NCI-H1092 (cell line): ENCODE measurements around the gene C2orf78.
"Not testable (repeated sequence)": the region's sequence is repeated elsewhere in the genome, so short reads cannot be mapped to it uniquely, and the experiment has no call there.

Experiments used
- DNase-seq: peaks from one replicate; lab custom pipeline; 2025; lab: John Stamatoyannopoulos, UW

Gene C2orf78, protein sequence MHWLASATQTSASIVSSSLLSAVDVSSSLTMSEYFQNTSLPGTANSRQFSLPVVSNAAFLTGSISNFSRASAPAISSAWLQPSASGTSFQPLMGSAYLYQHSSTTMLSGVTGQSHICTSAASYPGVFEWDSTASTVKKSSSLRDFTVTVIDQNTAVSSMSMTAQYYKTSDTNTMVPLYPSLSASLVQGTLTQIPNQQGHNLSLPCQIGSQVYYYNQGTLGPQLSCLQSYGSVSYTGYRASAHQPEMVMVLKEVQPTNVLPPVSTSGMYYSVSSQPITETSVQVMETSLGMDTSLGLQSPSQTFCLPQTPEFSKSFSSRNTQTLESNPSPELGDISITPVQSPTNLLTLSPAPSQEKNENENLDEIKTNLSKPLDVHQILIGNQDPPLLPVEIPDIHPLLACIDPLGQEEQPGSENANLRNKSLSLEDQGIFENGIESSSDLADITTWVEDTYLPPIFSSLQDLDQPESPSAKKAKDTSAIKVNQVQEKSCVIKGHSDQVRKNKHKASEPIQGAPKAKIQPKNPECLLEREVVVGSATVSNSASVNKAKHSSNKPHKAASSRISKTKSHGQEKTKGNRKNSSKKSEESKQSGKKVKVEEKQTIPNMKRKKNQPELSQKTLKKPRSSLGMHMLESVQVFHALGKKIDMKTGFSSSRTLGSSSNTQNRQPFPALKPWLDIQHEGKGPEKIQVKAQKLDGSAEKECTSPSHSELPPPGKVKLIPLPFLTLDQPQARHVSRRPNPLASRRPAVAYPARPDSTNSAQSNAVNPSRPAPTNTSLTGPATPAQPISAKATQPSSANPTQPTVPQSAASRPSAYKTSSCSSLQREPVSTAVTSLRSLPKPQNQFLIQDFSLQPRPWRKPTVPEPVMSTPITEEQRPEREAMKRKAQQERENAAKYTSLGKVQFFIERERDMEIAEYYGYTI

DNA sequence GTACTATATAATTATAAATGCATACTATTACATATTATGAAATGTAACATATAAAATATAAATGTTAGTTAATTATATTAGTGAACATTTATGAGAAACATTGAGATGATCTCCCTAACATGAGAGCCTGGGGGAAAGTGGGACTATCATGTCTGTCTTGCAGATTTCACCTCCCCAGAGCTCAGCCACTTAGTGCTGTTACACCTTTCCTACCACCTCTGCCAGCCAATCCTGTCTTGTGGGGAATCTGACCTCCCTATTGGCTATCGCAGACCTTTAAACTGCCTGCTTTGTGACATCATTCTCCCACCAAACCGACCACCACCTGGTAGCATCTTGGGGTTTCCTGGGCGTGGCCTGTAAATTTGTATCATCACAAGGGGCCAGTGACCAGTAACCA, at the start of gene C2orf78:
Gene C2orf78 (plus strand): TSS at position 301 of the 400 bp plus-strand sequence. CDS start 127 bp downstream, outside the sequence.
- not testable (repeated sequence) for DNase-seq

DNA sequence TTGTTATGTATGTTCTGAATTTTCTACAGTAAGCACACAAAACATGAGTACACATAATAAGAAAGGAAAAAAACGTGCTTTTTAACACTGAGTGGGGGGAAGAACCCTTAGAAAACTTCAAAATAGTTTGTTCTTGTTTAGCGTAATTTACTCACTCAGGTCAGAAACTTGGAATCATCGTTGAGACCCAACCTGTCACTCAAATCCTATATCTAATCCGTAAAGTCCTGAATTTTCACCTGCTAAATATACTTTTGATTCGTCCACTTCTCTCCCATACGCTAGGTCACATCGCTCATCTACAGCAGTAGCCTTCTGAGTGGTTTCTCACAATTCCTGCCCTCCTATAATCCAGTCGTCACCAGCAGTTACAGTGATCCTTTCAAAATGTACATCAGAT, 47.6 kb upstream of the C2orf78 start:
- DNase-seq: no peak

DNA sequence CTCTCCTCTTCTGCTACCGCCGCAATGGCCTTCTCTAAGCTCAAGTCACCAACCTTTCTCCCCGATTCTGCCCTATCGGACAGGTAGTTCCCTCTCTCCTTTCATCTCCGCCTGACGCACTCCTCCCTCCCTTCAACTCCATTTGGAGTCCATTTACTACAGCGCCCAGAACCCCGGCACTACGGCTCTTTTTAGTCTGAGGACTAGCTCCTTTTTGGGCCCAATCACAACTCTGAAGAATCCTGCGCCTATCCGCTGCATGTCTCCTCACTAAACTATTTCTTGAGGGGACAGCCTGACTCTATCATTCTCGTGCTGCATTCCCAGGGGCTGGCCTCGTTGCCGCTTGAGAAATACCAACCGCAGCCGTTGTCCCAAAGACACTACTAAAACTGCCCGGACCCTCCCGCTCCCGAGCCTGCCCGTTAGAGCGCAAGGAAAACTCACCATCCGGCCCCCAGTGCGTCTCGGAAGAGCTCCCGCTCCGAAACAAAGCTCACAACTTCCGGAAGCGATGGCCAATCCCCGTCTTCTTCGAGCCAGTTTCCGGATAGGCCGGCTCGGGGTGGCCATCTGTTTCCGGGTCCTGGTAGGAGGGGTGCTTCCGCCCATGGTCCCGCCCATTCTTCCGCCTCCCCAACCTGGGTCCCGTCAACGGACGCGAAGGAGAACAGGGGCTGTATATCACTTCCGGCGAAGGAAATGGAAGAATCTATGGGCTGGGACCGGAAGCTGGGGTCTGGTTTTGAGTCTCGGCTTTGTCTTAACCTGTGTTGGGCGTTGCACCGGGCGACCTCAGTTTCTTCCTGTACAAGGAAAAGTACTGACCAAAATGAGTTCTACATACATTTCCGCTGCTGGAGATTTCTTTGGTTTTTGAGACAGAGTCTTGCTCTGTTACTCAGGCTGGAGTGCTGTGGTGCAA, 46.9 kb upstream of the C2orf78 start, which contains the start of gene TPRKB:
Gene TPRKB (minus strand): TSS at position 491 of the 925 bp plus-strand sequence. CDS start 2,776 bp downstream, outside the sequence.
- DNase-seq: peak; percentile 91

DNA sequence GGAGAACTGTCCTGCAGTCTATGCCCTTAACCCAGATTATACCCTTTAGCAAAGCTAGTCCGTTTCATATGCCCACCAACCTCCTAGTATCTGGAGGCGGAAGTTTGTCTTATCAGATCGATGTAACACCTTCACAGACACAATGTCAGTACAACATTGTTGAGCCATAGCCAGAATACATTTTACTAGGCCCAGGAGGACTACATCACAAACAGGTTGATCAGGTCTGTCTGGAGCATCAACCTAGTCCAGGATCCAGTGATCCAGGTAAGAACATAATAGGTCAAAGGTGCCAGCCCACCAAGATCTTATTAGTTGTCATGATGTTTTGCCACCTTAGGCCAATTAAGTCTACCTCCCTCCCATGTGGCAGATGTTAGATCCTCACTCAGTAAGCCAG, 44.9 kb upstream of the C2orf78 start:
- DNase-seq: no peak

DNA sequence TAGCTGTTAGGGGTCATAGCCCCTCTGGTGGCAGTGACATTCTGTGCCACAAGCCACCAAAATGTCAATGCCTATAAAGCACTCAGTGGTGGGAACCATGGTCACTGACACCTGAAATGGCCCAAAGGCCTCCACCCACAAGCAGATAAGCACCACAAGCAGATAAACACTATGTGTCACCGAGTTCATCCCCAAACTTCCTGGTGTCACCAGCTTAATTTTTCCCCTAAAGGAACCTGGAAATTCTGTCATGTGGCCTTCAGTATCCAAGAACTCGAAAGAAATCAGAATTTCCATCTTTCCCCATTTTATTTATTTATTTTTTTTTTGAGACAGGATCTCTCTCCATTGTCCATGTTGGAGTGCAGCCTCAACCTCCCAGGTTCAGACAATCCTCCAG, 43.2 kb upstream of the C2orf78 start:
- DNase-seq: no peak

DNA sequence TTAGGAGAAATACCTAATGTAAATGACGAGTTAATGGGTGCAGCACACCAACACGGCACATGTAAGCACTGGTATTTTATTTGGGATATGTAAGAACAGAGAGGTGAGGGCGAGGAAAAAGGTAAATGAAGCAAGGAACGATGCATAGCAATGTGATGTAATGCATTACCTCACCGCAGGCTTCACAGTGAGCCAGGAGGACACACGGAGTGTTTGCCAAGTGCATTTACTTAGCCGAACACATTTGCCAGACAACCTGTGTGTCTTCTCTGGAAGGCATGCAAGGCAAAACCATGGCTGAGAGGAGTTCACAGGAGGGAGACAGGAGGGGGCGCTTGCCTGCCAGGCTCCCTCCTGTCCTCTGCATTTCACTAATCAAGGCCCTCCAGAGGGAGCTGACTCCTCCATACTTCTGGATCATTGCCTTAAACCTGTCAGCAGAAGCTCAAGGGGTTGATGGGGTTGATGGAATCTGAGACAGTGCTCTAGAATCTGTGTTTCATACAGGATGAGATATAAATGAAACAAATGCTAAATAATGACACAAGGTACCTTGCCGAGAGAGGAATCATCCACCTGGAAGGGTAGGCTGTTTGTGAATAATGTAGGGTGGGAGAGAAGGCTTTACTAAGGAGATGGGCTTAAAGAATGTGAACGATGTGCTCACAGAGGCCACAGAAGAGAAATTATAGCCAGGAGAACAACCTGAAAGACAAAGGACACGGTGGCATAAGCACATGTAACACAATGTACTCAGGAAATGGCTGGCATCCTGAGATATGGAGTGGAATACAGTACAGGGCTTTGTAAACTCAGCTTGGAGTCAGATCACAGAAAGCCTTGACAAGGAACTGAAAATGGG, 37.7 kb upstream of the C2orf78 start:
- DNase-seq: no peak

DNA sequence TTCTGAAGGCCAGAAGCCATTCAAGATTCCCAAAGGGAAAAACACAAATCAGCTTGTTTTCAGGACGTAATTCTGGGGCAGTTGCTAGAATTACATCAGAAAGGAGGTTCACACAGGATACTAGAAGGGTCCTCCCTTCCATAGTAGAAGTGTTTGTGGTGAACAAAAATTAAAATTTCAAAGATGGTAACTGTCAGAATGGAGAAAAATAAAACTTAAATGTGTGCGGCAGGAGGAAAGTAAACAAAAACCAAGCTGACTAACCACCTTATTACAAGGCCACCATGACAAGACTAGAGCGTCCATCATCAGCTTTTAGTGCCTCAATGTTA, 37.1 kb upstream of the C2orf78 start:
- no peak for DNase-seq

DNA sequence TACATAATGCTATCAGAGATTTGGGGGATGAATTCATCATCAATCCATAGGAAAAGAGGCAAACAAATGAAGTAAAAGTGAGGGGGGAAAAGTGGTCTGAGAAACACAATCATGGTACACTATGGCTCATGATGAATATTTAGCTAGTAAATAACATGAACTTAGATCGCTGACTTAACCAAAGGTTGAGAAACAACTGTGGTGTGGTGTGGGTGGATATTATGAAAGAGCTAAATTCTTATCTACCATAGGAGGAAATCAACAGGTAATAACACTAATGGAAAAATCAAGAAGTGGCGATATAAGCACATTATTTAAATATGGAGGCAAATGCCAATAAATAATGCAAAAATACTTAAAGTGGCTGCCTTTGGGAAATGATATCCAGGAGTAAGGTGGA, 34.7 kb upstream of the C2orf78 start:
- DNase-seq: no peak

DNA sequence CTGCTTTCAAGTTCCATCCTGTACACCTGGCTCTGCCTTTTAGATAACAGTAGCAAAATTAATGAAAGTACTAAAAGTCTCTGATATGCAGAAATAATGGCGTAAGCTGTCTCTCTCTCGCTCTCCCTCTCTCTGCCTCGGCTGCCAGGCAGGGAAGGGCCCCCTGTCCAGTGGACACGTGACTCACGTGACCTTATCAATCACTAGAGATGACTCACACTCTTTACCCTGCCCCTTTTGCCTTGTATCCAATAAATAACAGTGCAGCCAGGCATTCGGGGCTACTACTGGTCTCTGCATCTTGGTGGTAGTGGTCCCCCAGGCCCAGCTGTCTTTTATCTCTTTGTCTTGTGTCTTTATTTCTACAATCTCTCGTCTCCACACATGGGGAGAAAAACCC, 29.7 kb upstream of the C2orf78 start:
- not testable (repeated sequence) for DNase-seq

DNA sequence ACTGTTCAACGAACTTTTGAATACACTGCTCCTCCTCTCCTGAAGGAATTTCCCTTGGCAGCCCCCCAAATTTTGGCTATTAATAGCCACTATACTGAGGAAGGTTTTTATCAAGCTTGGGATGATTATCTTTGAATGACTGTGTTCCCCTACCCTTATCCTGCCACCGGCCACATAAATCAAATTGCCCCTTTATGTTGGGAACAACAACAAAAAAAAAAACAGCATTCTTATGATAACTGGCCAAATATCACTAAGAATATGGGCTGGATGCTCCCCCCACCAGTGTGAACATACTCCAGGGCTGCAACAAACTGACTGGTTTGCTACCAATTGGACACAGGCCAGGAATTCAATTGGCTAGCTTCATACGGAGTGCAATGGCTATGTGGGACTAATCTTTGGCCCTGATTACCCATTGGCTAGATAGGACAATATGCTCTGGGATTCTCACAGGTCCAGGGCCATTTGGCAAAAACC, 24.7 kb upstream of the C2orf78 start:
- DNase-seq: no peak

DNA sequence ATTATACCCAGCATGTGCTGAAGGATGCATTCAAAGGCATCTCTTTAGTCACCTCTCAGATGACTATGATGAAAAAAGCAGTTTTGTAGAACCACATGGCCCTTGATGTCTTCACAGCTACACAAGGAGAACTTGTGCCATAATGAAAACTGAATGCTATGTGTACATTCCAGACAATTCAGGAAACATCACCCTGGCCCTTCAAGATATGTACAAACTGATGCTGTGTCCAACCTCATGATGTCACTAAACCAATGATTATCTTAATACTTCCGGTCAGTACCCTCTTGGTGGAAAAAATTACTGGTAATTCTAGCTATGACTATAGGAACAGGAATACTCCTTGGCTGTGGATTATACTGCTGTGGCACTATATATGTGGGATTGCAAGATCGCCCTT, 24.1 kb upstream of the C2orf78 start:
- no peak for DNase-seq

DNA sequence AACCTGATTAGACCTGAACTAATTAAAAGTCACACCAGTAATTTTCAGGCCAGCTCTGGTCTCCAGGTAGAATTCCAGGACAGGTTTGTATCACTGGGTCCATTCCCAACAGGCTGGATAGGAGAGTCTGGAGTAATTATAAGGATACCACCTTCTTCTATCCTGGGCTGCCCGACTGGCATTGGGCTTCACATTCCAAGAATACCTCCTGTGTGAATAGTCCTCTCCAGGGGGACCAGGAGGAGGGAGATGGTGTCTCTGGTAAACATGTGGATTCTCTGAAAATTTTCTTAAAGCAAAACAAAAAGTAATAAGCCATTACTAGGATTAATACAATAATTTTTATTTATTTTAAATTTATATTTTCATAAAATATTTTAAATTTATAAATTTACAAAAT, 21.4 kb upstream of the C2orf78 start:
- no peak for DNase-seq

DNA sequence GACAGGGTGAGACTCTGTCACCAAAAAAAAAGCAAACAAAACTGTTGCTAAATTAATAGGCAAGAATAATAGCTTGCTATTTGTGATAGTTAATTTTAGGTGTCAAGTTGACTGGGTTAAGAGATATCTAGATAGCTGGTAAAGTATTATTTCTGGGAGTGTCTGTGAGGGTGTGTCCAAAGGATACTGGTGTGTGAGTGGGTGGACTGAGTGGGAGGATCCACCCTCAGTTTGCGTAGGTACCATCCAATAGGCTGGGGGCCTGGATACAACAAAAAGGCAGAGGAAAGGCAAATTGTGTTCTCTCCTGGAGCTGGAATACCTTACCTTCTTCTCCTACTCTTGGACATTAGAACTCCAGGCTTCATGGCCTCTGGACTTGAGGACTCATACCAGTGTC, 19.0 kb upstream of the C2orf78 start:
- no peak for DNase-seq

DNA sequence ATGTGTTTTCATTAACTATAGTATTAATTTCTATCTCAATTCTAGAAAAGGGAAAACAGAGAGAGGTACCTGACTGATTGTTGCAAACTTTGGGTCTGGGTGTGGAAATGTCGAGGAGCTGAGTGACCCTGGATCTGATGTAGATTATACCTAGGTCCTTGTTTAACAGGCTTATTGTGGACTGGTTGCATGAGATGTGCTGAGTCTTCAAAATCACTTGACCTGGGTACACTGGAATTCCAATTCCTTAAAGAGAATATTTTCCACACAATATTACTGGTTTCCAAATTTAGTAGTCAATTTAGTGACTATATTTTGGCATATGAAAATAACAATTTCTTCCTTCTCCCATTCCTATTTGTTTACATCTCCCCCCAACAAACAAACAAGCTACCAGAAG, 17.6 kb upstream of the C2orf78 start:
- DNase-seq: no peak

DNA sequence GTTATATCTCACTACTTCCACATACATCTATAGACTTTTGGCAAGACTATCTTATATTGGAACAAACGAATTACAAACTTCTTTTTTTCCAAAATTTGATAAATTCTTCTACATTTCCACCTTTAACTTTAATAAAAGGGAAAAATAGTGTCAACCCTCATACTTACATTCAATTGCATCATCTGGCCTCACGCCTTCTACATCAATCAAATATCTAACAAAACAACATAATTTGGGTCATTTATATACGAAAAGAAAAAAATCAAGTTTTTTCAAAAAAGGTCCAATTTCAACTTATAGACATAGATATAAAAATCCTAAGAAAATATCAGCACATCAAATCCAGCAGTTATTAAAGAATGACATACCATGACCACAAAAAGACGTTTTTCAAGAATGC, 17.0 kb upstream of the C2orf78 start:
- no peak for DNase-seq

DNA sequence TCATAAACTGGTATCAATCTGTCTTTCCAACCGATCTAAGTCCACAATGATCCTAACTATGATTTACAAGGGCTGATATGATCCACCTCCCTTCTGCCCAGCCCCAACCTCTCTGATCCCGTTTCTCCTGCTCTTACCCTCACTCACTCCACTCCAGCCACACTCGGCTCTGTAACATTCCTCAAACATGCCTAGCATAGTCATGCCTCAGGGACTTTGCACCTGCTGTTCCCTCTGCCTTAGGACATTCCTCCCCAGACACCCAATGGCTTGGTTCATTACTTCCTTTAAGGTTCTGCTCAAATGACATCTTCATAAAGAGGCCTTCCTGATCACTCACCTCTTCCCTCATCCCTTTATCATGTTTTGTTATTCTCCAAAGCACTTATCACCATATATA, 13.3 kb upstream of the C2orf78 start:
- no peak for DNase-seq

DNA sequence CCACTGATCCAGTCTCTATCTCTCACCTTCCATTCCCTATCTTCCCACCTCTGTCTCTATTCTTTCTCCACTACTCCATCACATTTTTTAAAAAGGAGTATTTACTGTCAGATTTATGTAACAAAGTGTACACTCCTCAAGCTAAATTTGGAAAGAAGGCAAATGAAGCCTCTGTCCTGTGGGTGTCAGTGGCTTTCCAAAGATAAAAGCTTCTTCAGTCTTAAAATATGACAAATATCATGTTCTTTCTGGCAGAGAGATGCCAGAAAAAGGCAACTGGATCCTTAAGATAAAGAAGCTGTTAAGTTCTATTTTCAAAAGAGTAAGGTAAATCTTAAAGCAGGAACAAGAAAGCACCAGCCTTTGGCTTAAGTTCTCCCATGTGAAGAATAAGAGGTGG, 11.2 kb upstream of the C2orf78 start:
- no peak for DNase-seq

DNA sequence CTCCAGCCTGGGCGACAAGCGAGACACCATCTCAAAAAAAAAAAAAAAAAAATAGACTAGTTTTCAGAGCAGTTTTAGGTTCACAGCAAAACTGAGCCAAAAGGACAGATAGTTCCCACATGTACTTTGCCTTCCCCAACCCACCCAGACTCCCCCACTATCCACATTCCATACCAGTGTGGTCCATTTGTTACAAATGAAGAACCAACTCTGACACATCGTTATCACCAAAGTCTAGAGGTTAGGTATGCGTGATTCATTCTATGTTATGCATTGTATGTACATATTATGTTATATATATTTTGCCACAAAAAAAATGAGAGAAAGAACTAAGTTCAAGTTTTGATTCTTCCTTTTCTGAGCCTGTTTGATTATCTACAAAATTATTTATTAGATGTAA, 7.6 kb upstream of the C2orf78 start:
- no peak for DNase-seq

DNA sequence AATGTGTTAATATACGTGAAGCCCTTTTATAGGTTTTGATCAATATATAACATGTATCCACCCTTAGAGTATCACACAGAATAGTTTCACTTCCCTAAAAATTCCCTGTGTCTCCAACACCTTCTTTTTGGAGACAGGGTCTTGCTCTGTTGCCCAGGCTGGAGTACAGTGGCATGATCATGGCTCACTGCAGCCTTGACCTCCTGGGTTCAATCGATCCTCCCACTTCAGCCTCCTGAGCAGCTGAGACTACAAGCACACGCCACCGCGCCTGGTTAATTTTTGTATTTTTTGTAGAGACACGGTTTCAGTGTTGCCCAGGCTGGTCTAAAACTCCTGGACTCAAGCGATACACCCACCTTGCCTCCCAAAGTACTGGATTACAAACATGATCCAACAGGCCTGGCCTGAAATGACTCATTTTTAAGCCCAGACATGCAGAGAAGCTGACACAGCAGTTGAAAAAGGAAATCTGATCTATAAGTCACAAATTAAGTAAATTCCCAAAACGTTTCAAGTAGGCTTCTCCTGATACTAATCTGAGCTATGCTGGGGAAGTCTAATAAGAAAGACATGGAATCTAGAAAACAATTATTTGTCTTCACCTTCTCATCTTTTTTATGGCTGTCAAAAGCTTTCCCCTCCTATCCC, 7.0 kb upstream of the C2orf78 start:
- no peak for DNase-seq

DNA sequence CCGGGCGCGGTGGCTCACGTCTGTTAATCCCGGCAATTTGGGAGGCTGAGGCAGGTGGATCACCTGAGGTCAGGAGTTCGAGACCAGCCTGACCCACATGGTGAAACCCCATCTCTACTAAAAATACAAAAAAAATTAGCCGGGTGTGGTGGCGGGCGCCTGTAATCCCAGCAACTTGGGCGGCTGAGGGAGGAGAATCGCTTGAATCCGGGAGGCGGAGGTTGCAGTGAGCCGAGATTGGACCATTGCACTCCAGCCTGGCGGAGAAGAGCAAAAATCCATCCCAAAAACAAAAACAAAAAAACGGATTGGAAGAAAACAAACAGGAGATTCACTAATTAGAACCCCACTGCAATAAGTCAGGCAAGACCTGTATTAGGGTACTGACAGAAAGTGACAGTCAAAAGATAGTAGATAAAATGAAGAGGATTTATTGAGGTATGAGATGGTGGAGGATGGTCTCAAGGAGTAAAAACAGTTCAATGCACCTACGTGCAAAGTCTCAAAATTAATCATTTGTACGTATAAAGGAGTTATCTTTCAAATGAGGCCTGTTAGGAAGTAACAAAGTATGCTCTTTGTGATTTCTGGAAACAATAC, 5.0 kb upstream of the C2orf78 start:
- not testable (repeated sequence) for DNase-seq
